ENCODE data around the gene CHCHD1.

DNA sequence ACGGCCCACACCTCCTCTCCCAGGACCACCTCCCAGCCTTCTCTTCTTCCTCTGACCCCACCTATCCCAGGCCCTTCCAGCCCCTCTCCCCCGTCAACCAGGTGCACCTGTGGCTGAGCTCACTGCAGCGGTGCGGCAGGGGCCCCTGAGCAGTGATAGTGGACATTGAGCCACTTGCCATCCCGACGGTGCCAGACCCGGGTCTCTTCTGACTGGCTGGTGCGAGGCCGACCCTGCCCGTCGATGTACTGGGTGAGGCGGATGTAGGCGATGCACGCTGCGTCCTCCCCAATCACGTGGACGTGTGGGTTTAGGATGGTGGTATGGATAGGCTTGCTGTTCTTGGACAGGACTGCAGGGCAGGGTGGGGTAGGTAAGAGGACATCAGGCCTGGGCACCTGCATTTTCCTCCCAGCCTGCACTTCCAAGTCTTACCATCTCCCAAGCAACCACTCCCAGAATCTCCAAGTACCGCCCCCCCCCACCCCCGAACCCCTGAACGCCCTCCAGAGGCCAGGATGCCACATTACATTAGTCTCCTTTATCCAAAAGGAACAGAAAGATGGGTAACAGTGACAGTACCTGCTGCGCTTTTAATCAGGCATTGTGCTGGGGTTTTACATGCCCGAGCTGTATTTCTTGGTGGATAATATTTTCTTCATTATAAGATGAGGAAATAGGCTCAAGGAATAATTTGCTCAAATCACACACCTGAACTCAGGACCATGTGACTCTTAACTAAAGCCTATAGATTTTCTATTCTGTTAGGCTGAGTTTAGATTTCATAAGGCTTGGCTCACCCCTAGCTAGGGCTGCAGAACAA lies 33.3 kb downstream of the CHCHD1 start:
- TF ChIP-seq, protein P1, sequence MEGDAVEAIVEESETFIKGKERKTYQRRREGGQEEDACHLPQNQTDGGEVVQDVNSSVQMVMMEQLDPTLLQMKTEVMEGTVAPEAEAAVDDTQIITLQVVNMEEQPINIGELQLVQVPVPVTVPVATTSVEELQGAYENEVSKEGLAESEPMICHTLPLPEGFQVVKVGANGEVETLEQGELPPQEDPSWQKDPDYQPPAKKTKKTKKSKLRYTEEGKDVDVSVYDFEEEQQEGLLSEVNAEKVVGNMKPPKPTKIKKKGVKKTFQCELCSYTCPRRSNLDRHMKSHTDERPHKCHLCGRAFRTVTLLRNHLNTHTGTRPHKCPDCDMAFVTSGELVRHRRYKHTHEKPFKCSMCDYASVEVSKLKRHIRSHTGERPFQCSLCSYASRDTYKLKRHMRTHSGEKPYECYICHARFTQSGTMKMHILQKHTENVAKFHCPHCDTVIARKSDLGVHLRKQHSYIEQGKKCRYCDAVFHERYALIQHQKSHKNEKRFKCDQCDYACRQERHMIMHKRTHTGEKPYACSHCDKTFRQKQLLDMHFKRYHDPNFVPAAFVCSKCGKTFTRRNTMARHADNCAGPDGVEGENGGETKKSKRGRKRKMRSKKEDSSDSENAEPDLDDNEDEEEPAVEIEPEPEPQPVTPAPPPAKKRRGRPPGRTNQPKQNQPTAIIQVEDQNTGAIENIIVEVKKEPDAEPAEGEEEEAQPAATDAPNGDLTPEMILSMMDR (IDR thresholded peaks at IDR 0.05) = peak in 1 of 6 experiments; percentile 9
- no peak for TF ChIP-seq POLR2A (IDR thresholded peaks at IDR 0.05)
